BJ (cell line): ENCODE measurements around the gene RASGEF1C. TPM values are rescaled to one million over a fixed set of nuclear protein-coding genes. Genes with fewer than 3 reads are reported as not detected.

Experiments used
- CTCF ChIA-PET: fragments of 350-600 bp; formaldehyde crosslinking; extraction: SDS; loops from one replicate; lab custom pipeline; 2021; ENCODE audit warnings: antibody characterized with exemption, inconsistent platforms; lab: Yijun Ruan, JAX
- POLR2A ChIA-PET: fragments of 300-600 bp; sonication (Branson Sonifier 250); formaldehyde crosslinking; extraction: SDS; loops from one replicate; lab custom pipeline; 2021; ENCODE audit warnings: antibody characterized with exemption; lab: Charles Lee
- DNase-seq: peaks from one replicate; pipeline ENCODE4 v3.0.0-alpha.2; 2011; ENCODE audit warnings: low read depth
- H3K27me3 ChIP-seq: 2 replicates; pipeline ENCODE4 v1.6.0; 2011; ENCODE audit warnings: low read length; ENCODE audit not compliant: control insufficient read depth, insufficient read depth
- H3K36me3 ChIP-seq: 2 replicates; pipeline ENCODE4 v1.5.1; 2011; ENCODE audit warnings: low read length; ENCODE audit not compliant: control insufficient read depth, insufficient read depth
- H3K4me3 ChIP-seq: 2 replicates; pipeline ENCODE4 v1.5.1; 2011; ENCODE audit warnings: low read depth, mild to moderate bottlenecking, control low read depth, low read length
- polyA plus RNA-seq: library from polyadenylated mRNA; depleted of rRNA; stranded (reverse); fragments of >200 nt; gene quantifications from 2 replicates; pipeline ENCODE4 v1.2.3, GENCODE V29; 2011; rRNA removed
- TF ChIP-seq, protein P1 (sequence below): IDR thresholded peaks from 2 replicates; pipeline ENCODE4 v1.5.1; 2011; ENCODE audit warnings: low read depth, mild to moderate bottlenecking, control low read depth, inconsistent platforms, low read length, moderate library complexity; ENCODE audit not compliant: insufficient read depth

The RASGEF1C gene
- polyA plus RNA-seq, 1 experiment = not detected

DNA sequence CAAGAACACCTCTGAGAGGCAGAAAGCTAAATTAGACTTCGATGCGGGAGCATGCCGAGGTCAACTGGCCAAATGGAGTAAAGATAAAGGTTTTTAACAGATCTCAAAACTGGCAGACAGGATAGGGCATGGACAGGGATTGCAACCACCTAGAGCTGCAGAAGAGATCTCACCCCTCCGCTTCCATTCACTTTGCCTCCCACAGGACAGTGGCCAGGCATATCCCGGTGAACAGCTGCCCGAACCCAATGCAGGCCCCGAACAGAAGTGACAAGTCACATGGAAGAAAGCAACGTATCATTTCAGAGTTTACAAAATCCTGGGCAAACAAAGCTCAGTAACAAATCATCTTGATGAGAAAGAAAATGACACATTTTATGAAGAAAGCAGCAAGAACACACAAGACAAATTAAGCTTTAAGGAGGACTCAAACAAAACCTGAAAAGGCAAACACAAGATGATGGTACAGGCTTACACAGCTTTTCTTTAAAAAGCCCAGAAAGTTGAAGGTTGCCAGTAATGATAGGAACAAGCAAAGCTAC lies 155.9 kb downstream of the RASGEF1C start:
- no peak for DNase-seq
- ChIA-PET POLR2A (interaction anchor here (0.8 kb wide), 1 partner anchor 1453 kb away, joined by 4 read pairs; no protein-coding TSS in a partner anchor), CTCF (no interaction called here)
- TF ChIP-seq, protein P1, sequence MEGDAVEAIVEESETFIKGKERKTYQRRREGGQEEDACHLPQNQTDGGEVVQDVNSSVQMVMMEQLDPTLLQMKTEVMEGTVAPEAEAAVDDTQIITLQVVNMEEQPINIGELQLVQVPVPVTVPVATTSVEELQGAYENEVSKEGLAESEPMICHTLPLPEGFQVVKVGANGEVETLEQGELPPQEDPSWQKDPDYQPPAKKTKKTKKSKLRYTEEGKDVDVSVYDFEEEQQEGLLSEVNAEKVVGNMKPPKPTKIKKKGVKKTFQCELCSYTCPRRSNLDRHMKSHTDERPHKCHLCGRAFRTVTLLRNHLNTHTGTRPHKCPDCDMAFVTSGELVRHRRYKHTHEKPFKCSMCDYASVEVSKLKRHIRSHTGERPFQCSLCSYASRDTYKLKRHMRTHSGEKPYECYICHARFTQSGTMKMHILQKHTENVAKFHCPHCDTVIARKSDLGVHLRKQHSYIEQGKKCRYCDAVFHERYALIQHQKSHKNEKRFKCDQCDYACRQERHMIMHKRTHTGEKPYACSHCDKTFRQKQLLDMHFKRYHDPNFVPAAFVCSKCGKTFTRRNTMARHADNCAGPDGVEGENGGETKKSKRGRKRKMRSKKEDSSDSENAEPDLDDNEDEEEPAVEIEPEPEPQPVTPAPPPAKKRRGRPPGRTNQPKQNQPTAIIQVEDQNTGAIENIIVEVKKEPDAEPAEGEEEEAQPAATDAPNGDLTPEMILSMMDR = no peak
- no peaks in the 10 kb centered on the region for H3K27me3 ChIP-seq
- no peaks in the 10 kb centered on the region for H3K36me3 ChIP-seq
- no peak overlapping the region for H3K4me3 ChIP-seq

DNA sequence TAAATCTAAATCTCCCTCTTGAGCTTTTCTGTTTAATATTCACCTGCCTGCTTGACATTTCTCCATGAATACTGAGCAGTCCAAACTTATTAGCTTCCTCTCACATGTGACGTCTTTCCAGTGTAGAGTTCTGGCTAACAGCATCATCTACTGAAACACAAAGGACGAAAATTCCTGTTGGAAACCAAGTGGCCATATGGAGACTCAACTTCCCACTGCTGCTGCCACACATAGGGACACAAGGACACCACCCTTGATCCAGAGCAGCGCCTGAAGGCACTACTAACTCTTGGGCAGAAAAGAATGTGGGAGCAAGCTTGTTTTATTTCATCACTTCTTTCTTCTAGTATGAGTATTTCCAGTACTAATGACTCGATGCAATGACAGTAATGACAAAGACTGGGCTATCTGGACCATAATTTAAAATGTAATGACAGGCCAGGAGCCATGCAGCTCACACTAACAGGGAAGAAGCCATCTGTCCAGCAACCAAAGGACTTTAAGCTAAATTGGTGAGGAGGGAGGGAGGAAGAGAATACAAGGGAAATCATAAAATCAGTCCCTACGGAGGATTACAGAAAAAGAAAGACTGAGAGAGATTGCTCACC lies 156.7 kb downstream of the RASGEF1C start:
- POLR2A ChIA-PET = no interaction called here

More for the DNA sequence above, 156.7 kb downstream of the RASGEF1C start:
- no peaks in the 10 kb centered on the region for H3K36me3 ChIP-seq
- CTCF ChIA-PET = no interaction called here
- TF ChIP-seq, protein P1 = no peak
- no peak for DNase-seq
- no peak overlapping the region for H3K4me3 ChIP-seq
- H3K27me3 ChIP-seq = no peaks in the 10 kb centered on the region

Other genes starting within 250 kb of the RASGEF1C start
- 32.7 and 41.1 TPM in 2 replicates for gene RNF130, start 137.5 kb downstream of the RASGEF1C start, polyA plus RNA-seq
- 31.6 and 35.0 TPM in 2 replicates for gene MAPK9, start 82.9 kb upstream of the RASGEF1C start, polyA plus RNA-seq
- gene GFPT2, start 144.1 kb upstream of the RASGEF1C start, polyA plus RNA-seq = 4.7 and 6.1 TPM in 2 replicates